GM23338 (cell line): Measurements from ENCODE around the gene VPS39.

Experiments used
- CTCF ChIP-seq, 2 experiments: fragments of 200-600 bp in 1 of 2; sonication (generic) in 1 of 2; conservative IDR thresholded peaks; 2 replicates each; pipeline versions ENCODE4 v1.5.1 to v1.6.1; 2016 to 2017; ENCODE audit warnings: antibody characterized with exemption in 2 of 2, low read depth in 2 of 2, mild to moderate bottlenecking in 2 of 2, moderate library complexity in 1 of 2
- EZH2 ChIP-seq: fragments of 200-600 bp; sonication (generic); IDR thresholded peaks from one replicate; pipeline ENCODE4 v1.8.0; 2017; ENCODE audit warnings: antibody characterized with exemption, mild to moderate bottlenecking, low read depth; ENCODE audit not compliant: unreplicated experiment
- EZH2phosphoT487 ChIP-seq: fragments of 200-600 bp; sonication (generic); IDR thresholded peaks from one replicate; pipeline ENCODE4 v1.8.1; 2018; ENCODE audit warnings: antibody characterized with exemption; ENCODE audit not compliant: unreplicated experiment
- JUNB ChIP-seq: IDR thresholded peaks from one replicate; pipeline ENCODE4 v1.6.1; 2016; ENCODE audit warnings: antibody characterized with exemption; ENCODE audit not compliant: unreplicated experiment
- NANOG ChIP-seq: IDR thresholded peaks from 2 replicates; pipeline ENCODE4 v1.6.1; 2016; ENCODE audit warnings: antibody characterized with exemption, borderline replicate concordance
- POLR2AphosphoS5 ChIP-seq: IDR thresholded peaks from 2 replicates; pipeline ENCODE4 v1.6.1; 2016; ENCODE audit warnings: antibody characterized with exemption, low read depth
- REST ChIP-seq: IDR thresholded peaks from one replicate; pipeline ENCODE4 v1.6.1; 2018; ENCODE audit warnings: antibody characterized with exemption; ENCODE audit not compliant: unreplicated experiment
- ZNF331 ChIP-seq: fragments of 250-450 bp; sonication (Bioruptor Pico); IDR thresholded peaks from 2 replicates; pipeline ENCODE4 v1.5.0; 2020; ENCODE audit warnings: low read depth, mild to moderate bottlenecking, moderate library complexity

GRCh38 chr15:42154212-42154941 lies 53.7 kb downstream of the VPS39 start:
- TF ChIP-seq CTCF (conservative IDR thresholded peaks at IDR 0.05; ENCODE audit: low read depth in 2 of 2) (no peak), EZH2 (no peak), EZH2phosphoT487 (no peak), POLR2AphosphoS5 (no peak), REST (no peak), JUNB (no peak), ZNF331 (CRISPR knock-in tag) (no peak), NANOG (no peak)
